ENCODE measurements around the gene PAK5. TPM values are rescaled to one million over a fixed set of nuclear protein-coding genes. Genes with fewer than 3 reads are reported as not detected.

PAK5 gene
- total RNA-seq, 1 experiment from 2014 or later: not detected

GRCh38 chr20:9809271-9809670 lies 29.6 kb downstream of the PAK5 start:
- CTCF ChIA-PET: interaction anchor here (0.7 kb wide), 1 partner anchor 460 kb away, joined by 4 read pairs; no protein-coding TSS in a partner anchor
- ATAC-seq (no peak), DNase-seq (ENCODE audit: low read depth, low spot score) (no peak)
- POLR2A ChIA-PET: no interaction called here
- no peak for TF ChIP-seq SIN3A (IDR thresholded peaks at IDR 0.05; ENCODE audit: borderline replicate concordance, insufficient read depth, low read depth, low read length)
- BruUV-seq (replicated peaks): no TSS peak
- no peaks in the 10 kb centered on the region for H3K9me3 ChIP-seq (ENCODE audit: control insufficient read depth, insufficient read depth, low read depth, low read length)
- H3K36me3 ChIP-seq (ENCODE audit: control insufficient read depth, insufficient read depth, low read length): no peaks in the 10 kb centered on the region
- no peaks in the 10 kb centered on the region for H3K4me1 ChIP-seq (ENCODE audit: control insufficient read depth, insufficient read depth, low read length)
- in situ Hi-C loops (cut with HindIII; ENCODE audit: low pct_unique_long_range_greater_than_20kb, low sequenced_read_pairs): no loop called here
- H3K27ac ChIP-seq (ENCODE audit: low read length): no peak overlapping the region
- H3K4me3 ChIP-seq (ENCODE audit: low read depth in 2 of 2, low read length in 2 of 2): no peak overlapping the region
- intact Hi-C loops (cut with micrococcal nuclease; ENCODE audit: unreplicated experiment): no loop called here
- no peaks in the 10 kb centered on the region for H3K27me3 ChIP-seq (ENCODE audit: control insufficient read depth, insufficient read depth, low read length)

- in situ Hi-C loops (cut with HindIII; ENCODE audit: low pct_unique_long_range_greater_than_20kb, low sequenced_read_pairs) (no loop called here), intact Hi-C loops (cut with micrococcal nuclease; ENCODE audit: unreplicated experiment) (no loop called here)
- no TSS peak for BruUV-seq (replicated peaks)
- H3K27ac ChIP-seq (ENCODE audit: low read length): no peak overlapping the region
- H3K27me3 ChIP-seq (ENCODE audit: control insufficient read depth, insufficient read depth, low read length): no peaks in the 10 kb centered on the region
- POLR2A ChIA-PET: no interaction called here
- H3K4me1 ChIP-seq (ENCODE audit: control insufficient read depth, insufficient read depth, low read length): no peaks in the 10 kb centered on the region
- H3K4me3 ChIP-seq (ENCODE audit: low read depth in 2 of 2, low read length in 2 of 2): no peak overlapping the region
- no peaks in the 10 kb centered on the region for H3K36me3 ChIP-seq (ENCODE audit: control insufficient read depth, insufficient read depth, low read length)
- DNase-seq (ENCODE audit: low read depth, low spot score) (no peak), ATAC-seq (no peak)
- no peak for TF ChIP-seq SIN3A (IDR thresholded peaks at IDR 0.05; ENCODE audit: borderline replicate concordance, insufficient read depth, low read depth, low read length)
- TF ChIP-seq TCF7L2 (IDR thresholded peaks at IDR 0.05; ENCODE audit: low read depth, low read length): no peak
- TF ChIP-seq CTCF (IDR thresholded peaks at IDR 0.05): no peak
- TF ChIP-seq REST (IDR thresholded peaks at IDR 0.05; ENCODE audit: insufficient read depth in 1 of 2, low read depth in 2 of 2, low read length in 1 of 2): no peak
- TF ChIP-seq POLR2AphosphoS5 (IDR thresholded peaks at IDR 0.05; ENCODE audit: low read depth, low read length): no peak
- CTCF ChIA-PET: no interaction called here
- no peaks in the 10 kb centered on the region for H3K9me3 ChIP-seq (ENCODE audit: control insufficient read depth, insufficient read depth, low read depth, low read length)
Measured at GRCh38 chr20:9808166-9808565, 30.7 kb downstream of the PAK5 start.

- ChIA-PET POLR2A (no interaction called here), CTCF (no interaction called here)
- no peak for DNase-seq (ENCODE audit: low read depth, low spot score)
- Histone ChIP-seq H3K27ac (ENCODE audit: low read length) (no peak overlapping the region), H3K36me3 (ENCODE audit: control insufficient read depth, insufficient read depth, low read length) (no peaks in the 10 kb centered on the region), H3K27me3 (ENCODE audit: control insufficient read depth, insufficient read depth, low read length) (no peaks in the 10 kb centered on the region), H3K4me1 (ENCODE audit: control insufficient read depth, insufficient read depth, low read length) (no peaks in the 10 kb centered on the region), H3K9me3 (ENCODE audit: control insufficient read depth, insufficient read depth, low read depth, low read length) (no peaks in the 10 kb centered on the region), H3K4me3 (ENCODE audit: low read depth in 2 of 2, low read length in 2 of 2) (no peak overlapping the region)
- intact Hi-C loops (cut with micrococcal nuclease; ENCODE audit: unreplicated experiment): no loop called here
- no TSS peak for BruUV-seq (replicated peaks)
- no peak for TF ChIP-seq TCF7L2 (IDR thresholded peaks at IDR 0.05; ENCODE audit: low read depth, low read length)
- no peak for TF ChIP-seq SIN3A (IDR thresholded peaks at IDR 0.05; ENCODE audit: borderline replicate concordance, insufficient read depth, low read depth, low read length)
- TF ChIP-seq POLR2AphosphoS5 (IDR thresholded peaks at IDR 0.05; ENCODE audit: low read depth, low read length): no peak
- TF ChIP-seq CTCF (IDR thresholded peaks at IDR 0.05): no peak
- TF ChIP-seq REST (IDR thresholded peaks at IDR 0.05; ENCODE audit: insufficient read depth in 1 of 2, low read depth in 2 of 2, low read length in 1 of 2): no peak
- ATAC-seq: no peak
- in situ Hi-C loops (cut with HindIII; ENCODE audit: low pct_unique_long_range_greater_than_20kb, low sequenced_read_pairs): no loop called here
Measured at GRCh38 chr20:9807136-9807535, 31.7 kb downstream of the PAK5 start.

Data from Panc1 (cell line).